Measurements from ENCODE around the gene NXPH2. TPM values are rescaled to one million over a fixed set of nuclear protein-coding genes. Genes with fewer than 3 reads are reported as not detected.

Gene NXPH2
- total RNA-seq, 6 experiments from 2014 or later: not detected

- no peak for TF ChIP-seq CTCF (IDR thresholded peaks at IDR 0.05)
- no peaks in the 10 kb centered on the region for H3K36me3 Mint-ChIP-seq (ENCODE audit: low read depth)
- no peak overlapping the region for H3K27ac Mint-ChIP-seq
- no peaks in the 10 kb centered on the region for H3K9me3 Mint-ChIP-seq
- peaks cover 14% of the 10 kb centered on the region for H3K27me3 Mint-ChIP-seq (ENCODE audit: insufficient read depth)
- H3K4me3 Mint-ChIP-seq: no peak overlapping the region
- H3K4me1 Mint-ChIP-seq (ENCODE audit: low read depth): peaks cover 6% of the 10 kb centered on the region; the same call in 1 of the 2 replicates
- no peak for DNase-seq
Observed at GRCh38 chr2:138775736-138776135, 4.5 kb downstream of the NXPH2 start.

- Mint-ChIP-seq H3K4me1 (ENCODE audit: low read depth) (no peaks in the 10 kb centered on the region), H3K27ac (no peak overlapping the region), H3K4me3 (no peak overlapping the region), H3K27me3 (ENCODE audit: insufficient read depth) (peaks cover 1% of the 10 kb centered on the region; the same call in 1 of the 2 replicates), H3K9me3 (no peaks in the 10 kb centered on the region; the same call in 1 of the 2 replicates), H3K36me3 (ENCODE audit: low read depth) (no peaks in the 10 kb centered on the region)
- no peak for DNase-seq
- TF ChIP-seq CTCF (IDR thresholded peaks at IDR 0.05): no peak
Observed at GRCh38 chr2:138771534-138771933, 8.7 kb downstream of the NXPH2 start.

- Mint-ChIP-seq H3K9me3 (no peaks in the 10 kb centered on the region; the same call in 1 of the 2 replicates), H3K27ac (no peak overlapping the region), H3K36me3 (ENCODE audit: low read depth) (no peaks in the 10 kb centered on the region), H3K4me1 (ENCODE audit: low read depth) (no peaks in the 10 kb centered on the region), H3K27me3 (ENCODE audit: insufficient read depth) (no peaks in the 10 kb centered on the region), H3K4me3 (no peak overlapping the region)
- no peak for TF ChIP-seq CTCF (IDR thresholded peaks at IDR 0.05)
- DNase-seq: no peak
Observed at GRCh38 chr2:138767101-138767500, 13.1 kb downstream of the NXPH2 start.

- Mint-ChIP-seq H3K27ac (no peak overlapping the region), H3K4me1 (ENCODE audit: low read depth) (no peaks in the 10 kb centered on the region), H3K36me3 (ENCODE audit: low read depth) (no peaks in the 10 kb centered on the region), H3K9me3 (no peaks in the 10 kb centered on the region; the same call in 1 of the 2 replicates), H3K4me3 (no peak overlapping the region), H3K27me3 (ENCODE audit: insufficient read depth) (no peaks in the 10 kb centered on the region)
- TF ChIP-seq CTCF (IDR thresholded peaks at IDR 0.05): no peak
- no peak for DNase-seq
Observed at GRCh38 chr2:138766464-138766863, 13.7 kb downstream of the NXPH2 start.

GRCh38 chr2:138763971-138764370 is 16.2 kb downstream of the NXPH2 start:
- no peaks in the 10 kb centered on the region for H3K27me3 Mint-ChIP-seq (ENCODE audit: insufficient read depth)
- DNase-seq: no peak
- H3K36me3 Mint-ChIP-seq (ENCODE audit: low read depth): no peaks in the 10 kb centered on the region
- no peaks in the 10 kb centered on the region; the same call in 1 of the 2 replicates for H3K9me3 Mint-ChIP-seq
- TF ChIP-seq CTCF (IDR thresholded peaks at IDR 0.05): no peak
- H3K4me1 Mint-ChIP-seq (ENCODE audit: low read depth): no peaks in the 10 kb centered on the region
- no peak overlapping the region for H3K4me3 Mint-ChIP-seq
- no peak overlapping the region for H3K27ac Mint-ChIP-seq

GRCh38 chr2:138762533-138762932 is 17.7 kb downstream of the NXPH2 start:
- Mint-ChIP-seq H3K27me3 (ENCODE audit: insufficient read depth) (no peaks in the 10 kb centered on the region), H3K9me3 (no peaks in the 10 kb centered on the region; the same call in 1 of the 2 replicates), H3K4me1 (ENCODE audit: low read depth) (no peaks in the 10 kb centered on the region), H3K36me3 (ENCODE audit: low read depth) (no peaks in the 10 kb centered on the region), H3K4me3 (no peak overlapping the region), H3K27ac (no peak overlapping the region)
- no peak for TF ChIP-seq CTCF (IDR thresholded peaks at IDR 0.05)
- no peak for DNase-seq
